Gastrocnemius medialis (tissue), 4 donors: Measurements from ENCODE around the gene MMEL1.

Experiments
- CTCF ChIP-seq, 5 experiments: fragments of 450-650 bp in 3 of 5; fragments of 200-600 bp in 2 of 5; sonication (generic) in 2 of 5; IDR thresholded peaks in 4 of 5; conservative IDR thresholded peaks in 1 of 5; 1 replicate in 4 of 5; 2 replicates in 1 of 5; pipeline ENCODE4 v1.5.1; 2016 to 2019; ENCODE audit warnings: antibody characterized with exemption in 5 of 5, mild to moderate bottlenecking in 3 of 5, moderate library complexity in 3 of 5
- POLR2A ChIP-seq, 2 donors: fragments of 450-650 bp; IDR thresholded peaks; one replicate each; pipeline ENCODE4 v1.6.1; 2017; ENCODE audit warnings: antibody characterized with exemption in 2 of 2, mild to moderate bottlenecking in 2 of 2, moderate library complexity in 2 of 2

GRCh38 chr1:2573250-2573920 is 59.4 kb downstream of the MMEL1 start:
- TF ChIP-seq CTCF (IDR thresholded peaks at IDR 0.05 in 4 of 5, conservative IDR thresholded peaks at IDR 0.05 in 1 of 5) (no peak), POLR2A (IDR thresholded peaks at IDR 0.05) (no peak)
